GM19351 (cell line): ENCODE data around the gene MTREX.

Source experiments
- ATAC-seq: cut with Tn5 transposase; IDR thresholded peaks from one replicate; pipeline ENCODE4 v1.9.1; 2021; ENCODE audit warnings: mild to moderate bottlenecking, moderate library complexity; ENCODE audit not compliant: unreplicated experiment

The MTREX gene

GRCh38 chr5:55418994-55419968 is 111.5 kb downstream of the MTREX start:
- ATAC-seq, result no peak

DNA sequence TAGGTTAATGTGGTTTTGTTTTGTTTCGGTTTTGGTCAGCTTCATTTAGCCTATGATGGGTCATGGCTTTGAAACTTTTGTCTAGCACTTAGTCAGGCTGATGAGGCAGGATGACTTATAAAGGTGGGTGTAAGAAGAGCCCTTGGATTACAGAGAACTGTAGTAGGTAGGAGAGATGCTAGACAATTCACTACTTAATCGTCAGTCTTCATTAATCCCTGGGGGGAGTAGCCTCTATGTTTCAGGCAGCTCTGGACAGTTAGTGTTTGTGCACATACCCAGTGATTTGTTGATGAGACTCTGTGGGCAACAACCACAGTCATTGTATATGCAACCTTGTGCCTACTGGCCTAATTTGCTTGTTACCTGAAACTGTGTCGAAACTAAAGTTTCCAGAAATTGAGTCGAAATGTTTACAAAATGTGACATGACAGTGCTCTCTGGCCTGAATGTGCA is 113.3 kb downstream of the MTREX start:
- ATAC-seq, result peak; percentile 95

- no peak for ATAC-seq
These were observed 118.7 kb downstream of the MTREX start for GRCh38 chr5:55426455-55426854.

GRCh38 chr5:55427157-55427556 is 119.4 kb downstream of the MTREX start:
- ATAC-seq, result no peak

DNA sequence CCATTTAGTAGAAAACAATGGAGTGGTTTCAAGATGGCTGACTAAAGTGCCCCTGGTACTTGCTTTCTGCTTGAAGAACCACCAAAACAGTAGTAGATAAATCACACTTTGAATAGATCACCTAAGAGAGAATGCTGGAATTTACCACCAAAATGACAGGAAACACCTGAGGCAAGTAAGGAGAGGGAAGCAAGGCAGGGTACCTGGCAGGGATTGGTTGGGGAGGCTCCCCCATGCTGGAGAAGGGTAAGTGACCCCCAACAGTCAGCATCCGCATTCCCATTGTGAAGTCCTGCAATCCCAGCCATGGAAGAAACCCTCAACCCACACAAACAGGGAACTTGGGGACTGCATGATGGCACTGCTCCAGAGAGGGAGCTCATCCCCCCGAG is 121.4 kb downstream of the MTREX start:
- ATAC-seq, result no peak

GRCh38 chr5:55429613-55430253 is 121.9 kb downstream of the MTREX start:
- no peak for ATAC-seq

DNA sequence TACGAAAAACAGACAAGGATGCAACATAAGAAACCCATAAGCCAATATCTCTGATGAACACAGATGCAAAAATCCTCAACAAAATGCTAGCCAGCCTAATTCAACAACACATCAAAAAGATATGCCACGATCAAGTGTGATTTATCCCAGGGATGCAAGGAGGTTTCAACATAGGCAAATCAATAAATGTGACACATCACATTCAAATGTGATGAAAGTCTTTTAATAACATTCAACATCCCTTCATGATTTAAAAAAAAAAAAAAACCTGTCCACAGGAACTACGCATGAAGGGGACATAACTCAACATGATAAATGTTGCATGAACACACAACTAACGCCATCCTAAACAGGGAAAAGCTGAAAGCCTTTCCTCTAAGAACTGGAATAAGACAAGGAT is 124.8 kb downstream of the MTREX start:
- no peak for ATAC-seq

DNA sequence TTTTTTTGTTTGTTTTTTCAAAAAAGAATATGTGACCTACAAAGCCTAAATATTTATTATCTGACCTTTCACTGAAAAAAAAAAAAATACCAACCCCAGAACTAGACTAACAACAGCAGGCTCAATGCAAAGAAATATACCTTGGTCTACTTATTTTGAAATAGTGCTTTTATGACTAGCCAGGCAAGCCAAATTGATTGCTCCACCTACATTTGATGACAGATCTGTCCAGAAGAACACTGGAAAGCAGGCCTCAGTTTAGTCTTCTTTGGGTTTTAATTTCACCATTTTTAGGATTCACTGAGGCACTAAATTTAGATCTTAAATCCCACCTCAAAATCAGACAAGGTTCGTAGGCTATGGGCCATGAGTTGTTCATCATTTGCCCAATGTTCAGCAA is 129.7 kb downstream of the MTREX start:
- ATAC-seq, result no peak

DNA sequence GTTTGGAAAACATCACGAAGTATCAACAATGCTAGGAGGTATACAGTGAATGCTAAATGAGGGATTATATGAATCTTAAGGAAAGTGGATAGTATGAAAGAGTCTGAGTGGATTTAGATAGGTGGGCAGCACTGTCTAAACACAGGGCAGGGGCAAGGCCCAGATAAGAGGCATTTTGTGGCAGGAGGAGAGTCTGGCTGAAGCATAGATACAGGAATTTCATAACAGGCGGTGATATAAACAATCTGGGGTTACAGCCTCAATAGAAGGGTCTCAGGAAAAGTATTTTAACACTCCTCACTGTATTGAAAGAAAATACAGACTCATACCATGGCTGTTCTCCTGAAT is 130.0 kb downstream of the MTREX start:
- no peak for ATAC-seq

GRCh38 chr5:55438998-55439397 is 131.2 kb downstream of the MTREX start:
- no peak for ATAC-seq

- ATAC-seq, result peak; percentile 47
These were observed 132.4 kb downstream of the MTREX start for GRCh38 chr5:55440188-55440646.

- ATAC-seq, result no peak
These were observed 133.4 kb downstream of the MTREX start for GRCh38 chr5:55441107-55441771.

DNA sequence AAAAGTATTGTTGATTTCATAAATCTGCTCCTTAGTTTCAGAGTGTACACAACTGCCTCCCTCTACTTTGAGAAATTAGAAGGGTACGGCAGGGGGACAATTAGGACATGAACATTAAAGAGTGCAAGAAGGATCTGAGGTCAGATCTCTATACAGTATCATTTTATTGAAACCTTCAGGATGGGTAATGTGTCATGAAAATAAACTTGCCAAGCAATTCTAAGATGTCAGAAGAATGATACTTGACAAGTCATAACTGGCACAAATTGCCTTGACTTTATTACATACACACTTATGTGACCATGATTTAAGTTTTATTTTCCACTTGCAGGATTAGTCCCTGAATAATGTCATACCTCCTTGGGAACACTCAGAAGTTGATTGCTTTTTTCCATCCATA is 134.2 kb downstream of the MTREX start:
- no peak for ATAC-seq

DNA sequence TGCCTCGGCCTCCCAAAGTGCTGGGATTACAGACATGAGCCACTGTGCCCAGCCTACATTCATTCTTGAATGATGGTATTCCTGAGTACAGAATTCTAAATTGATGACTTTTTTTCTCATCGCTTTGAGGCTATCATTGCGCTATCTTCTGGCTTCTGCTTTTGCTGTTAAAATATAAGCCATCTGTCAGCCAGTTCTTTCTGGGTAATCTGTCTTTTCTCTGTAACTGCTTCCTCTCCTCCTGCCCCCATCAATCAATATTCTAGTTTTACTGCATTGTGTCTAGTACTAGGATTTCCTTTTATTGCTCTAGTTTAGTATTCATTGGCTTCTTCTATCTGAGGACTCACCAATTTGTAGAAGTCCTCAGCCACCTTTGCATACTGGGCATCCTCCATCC is 138.0 kb downstream of the MTREX start:
- no peak for ATAC-seq

DNA sequence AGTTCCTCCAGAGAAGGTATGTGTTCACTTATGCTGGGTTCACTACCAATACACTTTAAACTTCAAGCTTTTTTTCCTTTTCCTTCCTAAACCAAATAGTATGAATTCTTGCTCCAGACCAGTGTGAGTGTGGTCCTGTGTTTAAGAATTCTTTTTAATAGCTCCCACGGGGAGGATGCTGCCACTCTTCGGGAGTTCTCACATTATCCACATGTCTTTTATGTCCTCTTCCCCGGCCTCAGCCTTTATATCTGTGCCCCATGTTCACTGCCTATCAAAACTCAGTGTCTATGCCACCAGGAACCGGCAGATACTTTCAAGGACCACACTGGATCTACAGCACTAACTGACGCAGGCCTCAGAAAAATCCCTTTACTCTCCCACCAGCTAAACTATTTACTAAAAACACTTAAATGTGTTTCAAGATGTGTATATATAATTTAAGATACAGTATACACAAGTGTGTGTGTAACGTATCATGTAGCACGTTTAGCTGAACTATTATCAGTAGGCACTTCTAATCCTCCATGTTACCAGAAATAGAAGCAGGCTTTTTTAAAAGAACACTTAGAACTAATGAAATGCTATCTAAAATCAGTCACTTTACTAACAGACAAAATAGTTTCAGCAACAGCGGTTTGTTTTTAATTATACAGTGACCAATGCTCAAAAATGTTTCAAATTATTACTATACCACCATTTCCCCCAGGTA is 139.0 kb downstream of the MTREX start:
- ATAC-seq, result no peak

GRCh38 chr5:55450050-55450765 is 142.4 kb downstream of the MTREX start:
- no peak for ATAC-seq

DNA sequence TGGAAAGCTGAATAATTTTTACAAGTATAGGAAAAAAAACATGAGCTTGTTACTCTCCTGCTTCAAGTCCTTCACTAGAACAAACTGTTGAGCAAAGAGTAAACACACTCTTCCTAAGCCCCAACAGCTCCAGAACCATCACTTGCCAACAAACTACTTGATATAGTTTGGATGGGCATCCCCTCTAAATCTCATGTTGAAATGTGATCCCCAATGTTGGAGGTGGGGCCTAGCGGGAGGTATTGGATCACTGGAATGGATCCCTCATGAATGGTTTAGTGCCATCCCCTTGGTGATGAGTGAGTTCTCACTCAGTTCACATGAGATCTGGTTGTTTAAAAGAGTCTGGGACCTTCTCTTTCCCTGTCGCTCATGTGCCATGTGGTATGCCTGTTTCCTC is 144.2 kb downstream of the MTREX start:
- ATAC-seq, result no peak

DNA sequence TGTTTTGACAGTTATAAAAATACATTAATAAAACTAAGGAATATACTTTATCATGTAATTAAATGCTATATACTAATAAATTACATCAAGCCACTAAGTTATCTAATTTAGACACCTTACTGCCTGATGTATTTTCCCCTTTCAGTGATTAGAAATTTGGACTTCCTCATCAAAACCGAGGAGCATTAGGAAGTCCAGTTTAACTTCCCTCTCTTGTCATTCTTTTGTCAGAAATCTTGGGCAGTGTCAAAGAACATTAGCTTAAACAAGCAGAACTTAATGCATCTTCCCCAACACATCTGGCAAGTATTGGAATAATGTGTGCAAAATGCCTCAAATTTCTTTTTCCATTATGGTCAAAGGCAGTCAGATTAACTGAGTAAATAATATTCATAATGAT is 145.4 kb downstream of the MTREX start:
- no peak for ATAC-seq

- no peak for ATAC-seq
These were observed 146.5 kb downstream of the MTREX start for GRCh38 chr5:55454282-55454681.

- no peak for ATAC-seq
These were observed 148.6 kb downstream of the MTREX start for GRCh38 chr5:55456216-55456895.
